BE2C (cell line): ENCODE measurements around the gene SRGAP1.

Source experiments
- DNase-seq: peaks from one replicate; pipeline ENCODE4 v3.0.0-alpha.2; 2020
- H3K27me3 ChIP-seq: fragments of 250-450 bp; sonication (Bioruptor Pico); 2 replicates; pipeline ENCODE4 v1.5.1; 2020; ENCODE audit warnings: mild to moderate bottlenecking
- H3K36me3 ChIP-seq: fragments of 250-450 bp; sonication (Bioruptor Pico); 2 replicates; pipeline ENCODE4 v1.5.1; 2020; ENCODE audit warnings: mild to moderate bottlenecking
- H3K4me1 ChIP-seq: fragments of 250-450 bp; sonication (Bioruptor Pico); 2 replicates; pipeline ENCODE4 v1.5.1; 2020
- H3K4me3 ChIP-seq: 2 replicates; pipeline ENCODE4 v1.5.1; 2011; ENCODE audit warnings: low read depth, low read length
- H3K9me3 ChIP-seq: fragments of 250-450 bp; sonication (Bioruptor Pico); 2 replicates; pipeline ENCODE4 v1.5.1; 2020
- CTCF ChIP-seq: IDR thresholded peaks from 2 replicates; pipeline ENCODE4 v1.5.1; 2012; ENCODE audit warnings: mild to moderate bottlenecking, low read depth, low read length

Gene SRGAP1

GRCh38 chr12:63921157-63921556, 76.7 kb downstream of the SRGAP1 start:
- no peak for DNase-seq
- peaks cover 19% of the 10 kb centered on the region for H3K4me1 ChIP-seq
- TF ChIP-seq CTCF: no peak
- no peaks in the 10 kb centered on the region for H3K36me3 ChIP-seq
- no peaks in the 10 kb centered on the region for H3K27me3 ChIP-seq
- H3K4me3 ChIP-seq: no peak overlapping the region
- H3K9me3 ChIP-seq: no peaks in the 10 kb centered on the region

- no peak for DNase-seq
- peaks cover 19% of the 10 kb centered on the region for H3K4me1 ChIP-seq
- no peaks in the 10 kb centered on the region for H3K9me3 ChIP-seq
These were observed 78.0 kb downstream of the SRGAP1 start for GRCh38 chr12:63922474-63922873.

GRCh38 chr12:63924781-63925180, 80.3 kb downstream of the SRGAP1 start:
- DNase-seq: no peak
- no peaks in the 10 kb centered on the region for H3K9me3 ChIP-seq
- no peak for TF ChIP-seq CTCF
- H3K4me1 ChIP-seq: peaks cover 14% of the 10 kb centered on the region; the same call in 1 of the 2 replicates
- H3K36me3 ChIP-seq: no peaks in the 10 kb centered on the region
- H3K4me3 ChIP-seq: no peak overlapping the region
- no peaks in the 10 kb centered on the region for H3K27me3 ChIP-seq

More at GRCh38 chr12:63922474-63922873, 78.0 kb downstream of the SRGAP1 start:
- no peaks in the 10 kb centered on the region for H3K36me3 ChIP-seq
- no peak for TF ChIP-seq CTCF
- H3K27me3 ChIP-seq: no peaks in the 10 kb centered on the region
- H3K4me3 ChIP-seq: no peak overlapping the region

GRCh38 chr12:63927511-63927910, 83.0 kb downstream of the SRGAP1 start:
- DNase-seq: no peak
- no peak for TF ChIP-seq CTCF
- H3K4me3 ChIP-seq: no peak overlapping the region
- no peaks in the 10 kb centered on the region for H3K36me3 ChIP-seq
- no peaks in the 10 kb centered on the region for H3K27me3 ChIP-seq
- H3K9me3 ChIP-seq: no peaks in the 10 kb centered on the region
- H3K4me1 ChIP-seq: peaks cover 12% of the 10 kb centered on the region

GRCh38 chr12:63928305-63928704, 83.8 kb downstream of the SRGAP1 start:
- no peaks in the 10 kb centered on the region for H3K27me3 ChIP-seq
- no peak overlapping the region for H3K4me3 ChIP-seq
- H3K9me3 ChIP-seq: no peaks in the 10 kb centered on the region
- TF ChIP-seq CTCF: no peak
- H3K4me1 ChIP-seq: peaks cover 12% of the 10 kb centered on the region
- DNase-seq: no peak
- H3K36me3 ChIP-seq: no peaks in the 10 kb centered on the region

- Histone ChIP-seq H3K27me3 (no peaks in the 10 kb centered on the region), H3K4me3 (no peak overlapping the region), H3K9me3 (no peaks in the 10 kb centered on the region), H3K4me1 (peaks cover 12% of the 10 kb centered on the region), H3K36me3 (no peaks in the 10 kb centered on the region)
- DNase-seq: no peak
- TF ChIP-seq CTCF: no peak
These were observed 84.9 kb downstream of the SRGAP1 start for GRCh38 chr12:63929426-63929825.
